Choroid plexus epithelial cell (primary cell): ENCODE results near the gene HOXD12.

Experiments
- DNase-seq: peaks from one replicate; pipeline ENCODE4 v3.0.0-alpha.2; 2010; ENCODE audit warnings: low read depth
- H3K4me3 ChIP-seq: 2 replicates; pipeline ENCODE4 v1.5.1; 2011; ENCODE audit warnings: low read depth, mild to moderate bottlenecking, control low read depth, low read length, moderate library complexity
- CTCF ChIP-seq: conservative IDR thresholded peaks from 2 replicates; pipeline ENCODE4 v1.5.1; 2011; ENCODE audit warnings: low read depth, mild to moderate bottlenecking, control low read depth, inconsistent platforms, low read length, moderate library complexity

Gene HOXD12

DNA sequence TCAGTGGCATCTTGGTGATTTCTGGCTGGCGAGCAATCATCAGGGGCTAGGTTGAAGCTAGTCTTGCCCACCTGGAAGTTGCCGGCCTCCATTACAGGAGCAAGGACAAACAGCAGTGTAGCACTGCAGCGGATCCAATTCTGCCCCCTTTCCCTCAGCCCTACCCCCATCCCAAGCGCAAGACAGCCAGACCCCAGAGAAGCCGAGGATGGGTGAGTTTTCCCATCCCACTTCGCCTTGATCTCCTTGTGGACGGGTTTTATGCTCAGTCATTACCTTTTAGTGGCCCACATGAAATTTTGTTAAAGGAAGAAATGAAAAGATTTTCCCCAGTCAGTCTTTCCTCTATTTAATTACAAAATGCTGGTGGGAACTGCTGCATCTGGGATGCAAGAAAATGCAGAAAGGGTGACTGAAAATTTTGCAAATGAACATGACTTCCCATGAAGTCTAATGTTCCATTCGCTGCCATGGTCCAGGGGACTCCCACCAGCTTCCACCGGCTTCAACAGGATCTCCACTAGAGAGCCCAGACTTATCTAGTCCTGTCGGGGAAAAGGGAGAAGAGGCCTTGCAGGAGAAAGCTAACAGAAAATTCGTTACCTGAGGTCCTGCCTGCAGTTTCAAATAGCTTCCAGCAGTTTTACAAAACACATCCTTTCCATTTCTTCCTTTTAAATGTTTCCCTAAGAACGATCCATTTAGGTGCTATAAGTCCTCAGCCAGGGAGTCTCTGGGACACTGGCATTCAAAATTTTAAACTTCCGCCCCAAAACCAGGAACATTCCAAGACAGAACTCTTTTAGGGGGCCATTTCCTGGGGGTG, 21.0 kb downstream of the HOXD12 start:
- no peak overlapping the region for H3K4me3 ChIP-seq
- DNase-seq: no peak

GRCh38 chr2:176121190-176122051, 21.8 kb downstream of the HOXD12 start:
- no peak for TF ChIP-seq CTCF
- H3K4me3 ChIP-seq: no peak overlapping the region
- no peak for DNase-seq

More for the DNA sequence above, 21.0 kb downstream of the HOXD12 start:
- TF ChIP-seq CTCF: no peak

GRCh38 chr2:176122052-176122682, 22.6 kb downstream of the HOXD12 start:
- no peak for TF ChIP-seq CTCF
- no peak for DNase-seq
- H3K4me3 ChIP-seq: no peak overlapping the region

GRCh38 chr2:176122683-176123410, 23.3 kb downstream of the HOXD12 start, which contains the start of gene HOXD9:
TSS of gene HOXD9 (plus strand) at chr2:176122719. CDS start at chr2:176122769, 50 bp downstream.
- no peak for DNase-seq
- no peak for TF ChIP-seq CTCF
- no peak within 1 kb of the TSS for H3K4me3 ChIP-seq

GRCh38 chr2:176123411-176124109, 24.0 kb downstream of the HOXD12 start:
- TF ChIP-seq CTCF: no peak
- no peak for DNase-seq
- H3K4me3 ChIP-seq: no peak overlapping the region
